HepG2 (cell line): ENCODE data around the gene TENT4B. TPM values are rescaled to one million over a fixed set of nuclear protein-coding genes. Genes with fewer than 3 reads are reported as not detected.
A peak's percentile ranks its signal among the peaks of the same experiment; 100 is the strongest.

Source experiments
- CBFB ChIP-seq: sonication (generic); formaldehyde crosslinking; IDR thresholded peaks from 2 replicates; pipeline ENCODE4 v1.4.0; 2020; ENCODE audit warnings: missing genetic modification reagents
- HMGA1 ChIP-seq: sonication (generic); formaldehyde crosslinking; conservative IDR thresholded peaks from 2 replicates; pipeline ENCODE4 v1.4.0; 2020; ENCODE audit warnings: missing genetic modification reagents
- HMGXB3 ChIP-seq: sonication (generic); formaldehyde crosslinking; IDR thresholded peaks from 2 replicates; pipeline ENCODE4 v1.4.0; 2020; ENCODE audit warnings: missing genetic modification reagents, borderline replicate concordance
- KMT2A ChIP-seq: sonication (generic); formaldehyde crosslinking; IDR thresholded peaks from 2 replicates; pipeline ENCODE4 v1.4.0; 2020; ENCODE audit warnings: missing genetic modification reagents
- NCOA2 ChIP-seq: sonication (generic); formaldehyde crosslinking; IDR thresholded peaks from 2 replicates; pipeline ENCODE4 v1.8.0; 2022; ENCODE audit warnings: inconsistent platforms
- NCOR1 ChIP-seq: fragments of 200-600 bp; sonication (generic); IDR thresholded peaks from 2 replicates; pipeline ENCODE4 v1.7.0; 2017; ENCODE audit warnings: antibody characterized with exemption, low read length, borderline replicate concordance
- PPARG ChIP-seq: conservative IDR thresholded peaks from 2 replicates; pipeline ENCODE4 v1.6.1; 2016; ENCODE audit warnings: missing biosample characterization, missing genetic modification reagents
- RARG ChIP-seq: sonication (generic); formaldehyde crosslinking; IDR thresholded peaks from 2 replicates; pipeline ENCODE4 v1.4.0; 2020; ENCODE audit warnings: low read depth, mild to moderate bottlenecking, missing genetic modification reagents
- SIN3B ChIP-seq: fragments of 150-350 bp; IDR thresholded peaks from 2 replicates; pipeline ENCODE4 v1.6.1; 2014; ENCODE audit warnings: low read length
- SOX6 ChIP-seq, 2 experiments: fragments of 450-650 bp in 1 of 2; sonication (generic) in 1 of 2; formaldehyde crosslinking in 1 of 2; IDR thresholded peaks; 2 replicates each; pipeline versions ENCODE4 v1.4.0 to v1.6.1; 2017 to 2020; ENCODE audit warnings: antibody characterized with exemption in 1 of 2, mild to moderate bottlenecking in 1 of 2, missing genetic modification reagents in 1 of 2
- UBTF ChIP-seq: sonication (generic); formaldehyde crosslinking; IDR thresholded peaks from 2 replicates; pipeline ENCODE4 v1.4.0; 2020; ENCODE audit warnings: mild to moderate bottlenecking, missing genetic modification reagents
- ZBED4 ChIP-seq: sonication (generic); formaldehyde crosslinking; IDR thresholded peaks from 2 replicates; pipeline ENCODE4 v1.4.0; 2020; ENCODE audit warnings: missing genetic modification reagents, borderline replicate concordance
- ZBTB25 ChIP-seq: IDR thresholded peaks from 2 replicates; pipeline ENCODE4 v1.6.1; 2018; ENCODE audit warnings: missing genetic modification reagents
- ZNF556 ChIP-seq: sonication (generic); formaldehyde crosslinking; IDR thresholded peaks from 2 replicates; pipeline ENCODE4 v1.4.0; 2020; ENCODE audit warnings: mild to moderate bottlenecking, missing genetic modification reagents, borderline replicate concordance
- ZNF784 ChIP-seq: sonication (generic); formaldehyde crosslinking; IDR thresholded peaks from 2 replicates; pipeline ENCODE4 v1.5.1; 2020; ENCODE audit warnings: missing genetic modification reagents, mild to moderate bottlenecking, borderline replicate concordance
- polyA plus RNA-seq, 8 experiments: library from polyadenylated mRNA; depleted of rRNA in 3 of 8; stranded (reverse) in 7 of 8; unstranded in 1 of 8; fragments of >200 nt; fragmentation: Illumina TruSeq in 4 of 8; extraction: Trizol in 4 of 8; gene quantifications; 2 replicates each; pipeline versions ENCODE4 v1.2.1 to v1.2.3, GENCODE V29; 2011 to 2016; ENCODE audit warnings: low read depth in 4 of 8, missing spikeins in 1 of 8, mixed read lengths in 1 of 8; ENCODE audit not compliant: insufficient read depth in 1 of 8
- total RNA-seq, 5 experiments: library from RNA; depleted of rRNA; stranded (reverse); fragments of >200 nt; fragmentation: Illumina TruSeq; extraction: Trizol; gene quantifications; 2 replicates each; pipeline ENCODE4 v1.2.3, GENCODE V29; 2016; ENCODE audit warnings: low read depth in 1 of 5

The TENT4B gene
- total and polyA plus RNA-seq, 2 of the 13 experiments (the other 11 are each of a cell fraction or from before 2014, with no cell fraction given), result 15.0 to 32.8 TPM

GRCh38 chr16:50210266-50211038 lies 57.3 kb downstream of the TENT4B start (continued):
- TF ChIP-seq ZBED4 (CRISPR knock-in tag), result peak; percentile 18; the same call in 1 of the 2 replicates
- TF ChIP-seq KMT2A, result peak; percentile 62; the same call in 1 of the 2 replicates
- no peak for TF ChIP-seq SIN3B
- TF ChIP-seq UBTF, result 0 out of 2 replicates have a peak, but pooled peaks have one; percentile 19
- peak; percentile 71 for TF ChIP-seq ZBTB25 (CRISPR knock-in tag)
- no peak for TF ChIP-seq HMGA1
- TF ChIP-seq ZNF556 (CRISPR knock-in tag), result no peak
- 0 out of 2 replicates have a peak, but pooled peaks have one; percentile 34 for TF ChIP-seq CBFB (CRISPR knock-in tag)
- no peak for TF ChIP-seq RARG
- 0 out of 2 replicates have a peak, but pooled peaks have one; percentile 22 for TF ChIP-seq NCOA2
- TF ChIP-seq SOX6 (IDR thresholded peaks at IDR 0.05), result no peak
- peak; percentile 71 for TF ChIP-seq SOX6 (CRISPR knock-in tag; IDR thresholded peaks at IDR 0.05)
- TF ChIP-seq ZNF784 (CRISPR knock-in tag), result 0 out of 2 replicates have a peak, but pooled peaks have one; percentile 74
- no peak for TF ChIP-seq NCOR1
- 0 out of 2 replicates have a peak, but pooled peaks have one; percentile 24 for TF ChIP-seq PPARG (CRISPR knock-in tag)
- peak; percentile 94 for TF ChIP-seq HMGXB3
